CD4-positive, alpha-beta T cell treated with Interleukin-4 for 1 hour (primary cell): ENCODE measurements around the gene EDNRB.
"Not testable (repeated sequence)": the region's sequence is repeated elsewhere in the genome, so short reads cannot be mapped to it uniquely, and the experiment has no call there.

Experiments
- DNase-seq, 2 donors: peaks; one replicate each; pipeline ENCODE4 v3.0.0-alpha.2; 2020 to 2022

EDNRB gene

DNA sequence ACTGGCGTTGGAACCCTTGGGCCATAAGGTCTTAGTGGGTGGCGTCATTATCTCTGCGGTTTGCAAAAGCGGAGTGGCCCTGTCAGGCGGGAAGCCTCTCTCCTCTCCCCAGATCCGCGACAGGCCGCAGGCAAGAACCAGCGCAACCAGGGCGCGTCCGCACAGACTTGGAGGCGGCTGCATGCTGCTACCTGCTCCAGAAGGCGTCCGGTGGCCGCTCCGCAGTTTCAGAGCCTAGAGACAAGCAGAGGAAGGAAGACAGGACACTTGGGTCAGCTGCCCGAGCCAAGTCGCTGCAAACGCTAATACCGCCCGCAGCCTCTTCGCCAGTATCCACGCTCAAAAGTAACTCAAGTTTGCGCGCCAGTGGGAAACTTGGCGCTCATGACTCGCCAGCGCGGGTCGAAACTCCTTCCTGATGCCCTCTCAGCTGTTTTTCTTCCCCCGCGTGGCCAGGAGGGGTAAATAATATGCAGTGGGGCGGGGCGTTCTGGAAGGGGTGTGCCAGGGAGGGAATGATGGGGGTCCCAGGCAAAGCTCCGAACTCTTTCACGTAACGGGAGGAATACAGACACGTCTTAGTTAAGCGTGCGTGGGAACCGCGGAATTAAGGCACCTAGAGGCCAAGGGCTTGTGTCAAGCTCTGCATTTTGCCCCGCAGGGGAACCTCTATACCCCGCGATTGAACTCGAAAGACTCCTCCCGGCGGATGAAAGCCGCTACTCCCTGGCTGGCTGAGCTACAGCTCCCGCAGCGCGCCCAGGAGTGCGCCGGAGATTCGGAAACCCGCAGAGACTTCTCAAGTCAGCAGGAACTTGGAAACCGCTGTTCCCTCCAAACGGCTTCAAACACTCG is at the start of gene EDNRB:
EDNRB (minus strand) TSS at position 441 of the 855 bp plus-strand sequence; CDS start at position 183, 258 bp downstream.
- no peak for DNase-seq

DNA sequence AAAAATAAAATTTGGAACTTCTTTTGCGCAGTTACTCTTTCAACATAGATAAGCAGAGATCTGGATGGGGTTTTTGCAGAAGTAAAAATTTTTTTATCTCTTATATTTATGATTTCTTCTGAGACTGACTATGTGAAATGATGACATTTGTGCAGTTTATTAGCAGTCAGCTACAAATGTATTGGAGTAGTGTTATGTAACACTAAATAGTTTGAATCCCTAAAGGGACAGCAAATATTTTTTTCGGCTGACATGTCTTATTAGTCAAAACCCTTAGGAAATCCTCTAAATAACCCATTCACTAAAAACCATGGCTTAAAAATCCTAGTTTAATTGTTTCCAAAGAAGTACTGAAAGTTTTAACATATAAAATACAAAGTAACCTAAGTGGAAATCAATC is 48.0 kb upstream of the EDNRB start:
- DNase-seq = no peak

DNA sequence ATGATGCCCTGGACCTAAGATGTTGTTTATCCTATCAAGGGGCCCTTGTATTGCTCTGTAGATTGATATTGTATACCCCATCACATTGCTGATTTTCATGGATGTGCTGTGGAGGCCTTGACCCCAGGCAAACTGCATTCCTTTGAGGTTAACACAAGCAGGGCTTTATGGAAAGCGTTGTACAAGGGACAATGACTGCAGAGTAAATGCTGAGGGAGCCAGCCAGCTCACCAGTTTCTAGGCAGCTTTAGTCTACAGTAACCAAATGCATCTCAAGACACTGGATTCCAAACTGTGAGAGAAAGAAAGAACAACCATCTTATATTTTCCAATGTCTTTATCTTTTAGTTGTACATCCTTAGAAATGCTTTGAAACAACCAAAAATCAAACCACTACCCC is 34.1 kb upstream of the EDNRB start:
- no peak for DNase-seq

DNA sequence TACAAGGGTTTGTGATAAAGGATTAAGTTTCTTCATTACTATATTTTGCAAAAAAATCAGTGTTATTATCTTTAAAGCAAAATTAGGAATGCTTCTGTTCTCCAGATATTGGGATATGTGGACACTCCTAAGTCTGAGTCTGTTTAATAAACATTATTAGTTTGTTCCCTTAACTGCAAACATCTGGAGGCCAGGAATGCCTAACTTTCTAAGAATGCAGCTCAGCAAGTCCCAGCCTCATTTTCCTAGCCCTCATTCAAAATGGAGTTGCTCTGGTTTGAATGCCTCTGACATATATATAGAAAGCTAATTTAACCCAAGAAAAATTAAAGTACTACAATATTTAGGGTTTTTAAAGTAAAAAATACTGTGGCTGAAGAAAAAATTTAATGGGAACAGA is 33.6 kb upstream of the EDNRB start:
- no peak for DNase-seq

DNA sequence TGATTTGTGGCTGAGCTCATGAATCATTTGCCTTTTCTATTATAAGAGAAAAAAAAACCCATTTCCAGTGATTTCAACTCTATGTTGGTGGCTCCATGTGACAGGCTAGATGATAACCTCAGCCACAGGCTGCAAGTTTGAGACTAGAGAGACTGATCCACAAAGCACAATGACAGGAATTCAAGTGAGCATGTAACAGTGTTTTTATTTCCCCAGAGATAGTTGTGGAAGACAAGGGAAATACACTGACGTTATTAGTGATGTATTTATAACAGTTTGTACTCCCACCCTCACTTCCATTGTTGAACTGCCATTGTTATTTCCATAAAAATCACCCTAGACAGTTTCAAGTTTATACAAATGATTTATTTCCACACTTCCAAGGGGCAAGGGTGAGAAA is 27.9 kb upstream of the EDNRB start:
- no peak for DNase-seq

DNA sequence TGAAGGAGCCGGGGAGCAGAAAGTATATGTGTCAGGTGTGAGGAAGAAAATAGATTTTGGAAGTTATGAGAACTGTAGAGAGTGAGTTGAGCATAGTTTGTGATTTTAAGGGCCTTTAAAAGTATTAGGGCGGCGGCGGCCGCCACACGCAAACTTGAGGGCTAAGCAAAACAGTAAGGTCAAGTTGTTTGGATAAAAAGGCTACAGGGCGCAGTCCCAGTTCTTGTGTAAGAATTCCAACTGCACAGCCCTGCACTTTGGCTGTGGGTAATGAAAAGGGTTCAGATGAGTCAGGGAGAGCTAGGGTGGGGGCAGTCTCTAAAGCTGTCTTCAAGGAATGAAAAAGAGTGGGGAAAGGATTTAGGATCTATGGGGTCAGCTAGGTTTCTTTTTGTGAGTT is 16.4 kb upstream of the EDNRB start:
- not testable (repeated sequence) for DNase-seq

DNA sequence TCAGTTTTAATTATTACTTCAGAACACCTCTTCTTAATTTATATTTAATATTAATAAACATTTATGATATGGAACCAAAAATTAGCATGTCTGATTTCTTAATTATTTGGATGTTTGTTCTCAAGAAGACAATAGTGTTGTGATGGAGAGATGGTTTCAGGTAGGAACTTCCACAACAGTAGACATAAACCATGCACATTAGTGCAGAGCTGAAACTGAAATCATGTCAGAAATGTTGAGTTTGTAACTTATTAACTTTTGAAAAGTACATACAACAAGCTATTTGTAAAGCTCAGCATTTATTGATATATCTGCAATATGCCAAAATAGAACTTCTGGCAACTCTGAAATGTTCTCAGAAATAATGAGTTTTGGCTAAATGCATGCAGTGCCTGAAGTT is 11.8 kb upstream of the EDNRB start:
- no peak for DNase-seq

DNA sequence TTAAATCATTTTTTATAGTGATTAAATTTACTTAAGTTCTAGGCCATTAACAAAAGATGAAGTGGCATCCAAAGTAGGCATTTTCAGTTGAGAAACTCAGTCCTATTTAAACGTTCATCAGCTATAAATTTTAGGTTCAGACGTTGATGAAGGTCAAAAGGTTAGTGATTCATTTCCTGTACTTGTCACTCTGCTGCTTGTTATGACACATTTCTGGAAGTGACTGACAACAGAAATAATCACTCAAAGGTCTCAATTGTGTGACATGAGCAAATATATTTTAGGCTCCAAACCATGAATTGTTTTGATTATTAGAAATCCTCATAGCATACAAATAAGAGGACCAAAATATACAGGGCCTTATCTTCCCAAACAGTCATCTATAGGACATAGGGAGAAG is 10.3 kb upstream of the EDNRB start:
- no peak for DNase-seq

DNA sequence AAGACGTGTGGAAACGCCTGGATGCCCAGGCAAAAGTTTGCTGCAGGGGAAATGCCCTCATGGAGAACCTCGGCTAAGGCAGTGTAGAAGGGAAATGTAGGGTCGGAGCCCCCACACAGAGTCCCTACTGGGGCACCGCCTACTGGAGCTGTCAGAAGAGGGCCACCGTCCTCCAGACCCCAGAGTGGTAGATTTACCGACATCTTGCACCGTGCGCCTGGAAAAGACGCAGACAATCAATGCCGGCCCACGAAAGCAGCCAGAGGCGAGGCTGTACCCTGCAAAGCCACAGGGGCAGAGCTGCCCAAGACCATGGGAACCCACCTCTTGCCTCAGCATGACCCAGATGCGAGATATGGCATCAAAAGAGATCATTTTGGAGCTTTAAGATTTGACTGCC is 7.0 kb upstream of the EDNRB start:
- no peak for DNase-seq

DNA sequence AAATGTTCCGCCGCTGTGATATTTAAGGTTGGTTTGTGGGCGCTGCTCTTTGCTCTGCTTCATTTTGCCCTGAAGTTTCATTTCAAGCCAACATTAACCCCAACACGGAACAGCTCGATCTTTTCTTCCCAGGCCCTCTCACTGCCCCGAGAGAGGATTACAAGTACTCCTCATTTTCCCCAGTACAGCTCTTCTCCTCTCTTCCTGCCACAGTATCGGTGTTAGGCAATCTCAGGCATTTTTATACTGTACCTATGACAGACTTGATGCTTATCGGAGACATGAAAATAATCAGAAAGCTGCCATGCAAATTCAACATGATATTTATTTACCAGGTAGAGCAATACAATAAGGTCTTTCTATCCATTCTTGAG is 1.3 kb upstream of the EDNRB start:
- no peak for DNase-seq

DNA sequence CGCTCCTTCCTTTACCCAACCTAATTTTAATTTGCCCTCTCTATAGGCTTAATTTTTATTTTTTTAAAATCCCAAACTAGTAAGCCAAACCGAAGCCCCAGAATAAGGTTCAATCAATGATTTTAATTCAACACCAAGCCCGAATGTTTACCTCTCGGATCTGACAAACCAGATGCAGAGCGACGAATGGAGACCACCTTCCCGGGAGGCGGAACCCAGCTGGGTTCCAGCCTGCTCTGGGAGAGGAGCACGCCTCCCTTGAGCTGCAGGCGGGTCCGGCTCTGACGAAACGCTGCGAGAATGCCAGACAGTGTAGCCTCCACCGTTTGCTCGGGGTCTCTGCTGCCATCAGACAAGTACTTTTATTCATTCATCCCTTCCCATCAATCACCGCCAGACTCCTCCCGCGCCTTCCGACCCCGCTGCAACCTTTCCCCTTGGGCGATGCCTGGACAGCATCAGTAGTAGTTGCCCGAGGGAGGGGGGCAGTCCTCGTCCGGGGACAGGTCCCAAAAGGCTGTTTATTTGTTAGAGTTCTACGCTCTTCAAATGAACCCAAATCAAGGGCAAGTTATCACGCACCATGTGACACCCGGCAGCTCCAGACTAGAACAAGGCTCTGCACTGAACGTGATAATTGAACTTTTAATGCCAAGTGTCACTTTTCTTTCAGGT is 752 bp upstream of the EDNRB start:
- no peak for DNase-seq

DNA sequence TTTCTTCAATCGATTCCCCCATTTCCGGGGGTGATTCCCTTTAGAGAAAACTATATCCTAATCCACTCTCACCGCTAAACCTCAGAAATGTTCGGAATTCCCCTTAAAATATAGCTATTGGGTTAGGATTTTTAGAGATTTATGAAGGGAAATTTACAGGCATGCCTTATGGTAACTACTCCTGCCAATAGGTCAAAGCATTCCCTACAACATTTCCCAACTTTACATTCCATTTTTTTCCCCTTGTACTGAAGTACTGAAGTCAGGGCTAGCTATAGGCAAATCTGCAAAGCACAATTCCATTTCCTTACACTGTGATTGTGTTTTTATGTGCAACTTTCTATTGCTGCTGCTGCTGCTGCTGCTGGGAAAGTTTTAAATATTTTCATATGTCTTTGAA is 2.1 kb downstream of the EDNRB start:
- DNase-seq = no peak

DNA sequence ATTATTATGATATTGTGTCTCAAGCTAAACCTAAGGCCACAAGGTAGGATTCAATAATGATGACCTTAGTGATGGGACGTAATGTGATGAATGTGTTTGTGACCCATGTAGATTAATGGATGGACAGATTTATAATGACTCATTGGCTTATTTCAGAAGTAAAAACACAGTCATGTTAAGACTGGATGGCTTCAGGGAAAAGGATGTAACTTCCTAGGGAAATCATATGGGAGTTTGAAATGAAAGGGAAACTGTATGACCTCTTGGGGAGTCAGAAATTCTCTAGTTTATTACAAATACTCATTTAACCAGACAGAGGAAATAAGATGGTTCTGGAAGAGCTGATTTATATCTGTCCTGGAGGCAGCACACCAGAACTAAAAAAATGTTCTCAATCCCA is 2.9 kb downstream of the EDNRB start:
- DNase-seq = no peak

DNA sequence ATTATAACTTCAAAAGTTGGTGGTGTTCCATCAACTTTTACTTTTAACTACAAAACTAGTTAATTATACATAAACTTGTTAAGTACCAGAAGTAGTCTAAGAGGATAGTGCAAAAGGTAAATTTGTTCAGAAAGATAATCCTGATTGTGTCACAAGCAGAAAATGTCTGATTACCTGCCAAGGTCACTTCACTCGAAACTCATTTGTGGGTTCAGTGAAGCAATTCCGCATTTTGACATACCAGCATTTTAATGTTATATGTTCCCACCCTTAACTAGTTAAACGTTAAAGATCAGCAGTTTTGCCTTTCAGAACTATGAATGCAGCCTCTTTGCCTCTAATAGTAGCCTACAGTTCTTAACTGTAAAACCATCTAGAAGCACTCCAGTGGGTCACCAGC is 5.6 kb downstream of the EDNRB start:
- DNase-seq = no peak

DNA sequence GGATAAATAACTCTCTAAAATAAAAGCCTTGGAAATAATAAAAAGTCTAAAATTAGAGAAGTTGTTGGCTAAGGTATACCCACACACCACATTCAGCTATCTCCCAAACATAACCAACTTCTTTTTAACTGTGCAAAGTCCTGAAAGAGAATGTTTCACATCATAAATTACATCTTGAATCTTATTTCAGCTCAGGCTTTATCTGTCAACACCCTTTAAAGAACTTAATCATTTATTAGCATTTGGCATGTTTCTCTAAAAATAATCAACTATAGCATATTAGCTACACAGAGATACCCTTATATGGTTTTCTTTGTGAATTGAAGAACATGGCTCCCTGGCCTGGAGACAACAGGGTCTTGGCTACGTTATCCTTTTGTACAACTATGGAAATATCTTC is 6.9 kb downstream of the EDNRB start:
- no peak for DNase-seq

DNA sequence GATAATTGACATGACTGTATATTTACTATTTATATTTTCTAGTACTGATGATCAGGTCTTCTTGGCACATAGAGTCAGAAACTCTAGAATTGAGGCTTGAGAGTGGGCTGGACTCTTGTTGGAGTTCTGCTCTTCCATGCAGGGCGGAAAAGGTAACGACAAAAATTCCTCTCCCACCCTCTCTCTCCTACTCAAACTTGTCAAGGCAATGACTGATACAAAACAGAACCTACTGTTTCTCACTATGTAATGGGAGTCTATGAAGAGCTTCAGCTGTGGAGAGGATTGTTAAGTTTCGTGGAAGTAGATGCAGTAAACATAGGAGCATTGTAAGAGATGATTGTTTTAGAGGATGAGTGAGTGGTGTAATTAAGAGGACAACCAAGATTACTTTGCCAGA is 8.8 kb downstream of the EDNRB start:
- DNase-seq = no peak

DNA sequence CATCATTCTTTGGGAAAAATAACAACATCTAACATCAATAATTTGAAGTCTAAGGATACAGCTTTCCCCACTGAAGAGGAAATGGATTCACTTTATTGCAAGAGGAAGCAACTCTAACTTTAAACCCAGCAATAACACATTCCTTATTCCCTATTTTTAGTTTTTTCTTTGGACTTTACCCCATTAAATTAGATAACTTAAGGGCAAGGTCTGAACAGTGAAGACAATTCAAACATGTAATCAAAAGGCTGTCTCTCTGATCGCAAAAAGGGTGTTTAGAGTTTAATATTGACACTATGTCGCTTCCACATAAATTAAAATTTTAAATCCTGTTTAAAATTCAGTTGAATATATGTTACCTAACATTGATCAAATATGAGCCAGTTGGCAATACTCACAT is 10.1 kb downstream of the EDNRB start:
- DNase-seq = no peak

DNA sequence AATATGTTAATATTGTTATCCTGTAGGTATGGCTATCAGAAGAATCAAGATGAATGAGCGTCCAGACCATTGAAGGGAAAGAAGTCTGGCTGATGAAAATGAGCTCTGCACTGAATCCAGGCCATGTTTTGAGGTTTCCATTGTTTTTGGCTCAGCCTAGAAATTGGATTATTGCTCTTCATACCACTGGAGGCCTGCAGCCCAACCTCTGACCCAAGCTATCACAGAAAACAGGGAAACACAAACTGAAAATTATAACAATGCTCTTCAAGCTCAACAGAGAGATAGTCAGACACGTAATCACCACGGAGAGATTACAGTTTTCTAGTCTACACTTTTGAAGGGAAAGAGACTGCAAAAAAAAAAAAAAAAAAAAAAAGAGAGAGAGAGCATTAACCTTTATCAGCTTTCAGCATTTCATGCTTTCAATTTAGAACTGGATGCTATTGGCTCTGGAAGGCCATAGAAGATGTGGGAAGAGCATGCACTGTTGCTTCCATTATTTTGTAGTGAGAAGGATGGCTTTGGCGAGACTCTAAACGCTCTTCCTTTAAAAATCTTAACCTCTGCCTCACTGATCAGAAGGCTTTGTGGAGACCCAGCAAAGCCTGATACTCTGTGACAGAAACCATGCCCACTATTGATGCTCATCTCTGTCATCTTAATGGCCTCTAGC is 10.8 kb downstream of the EDNRB start:
- DNase-seq = no peak

DNA sequence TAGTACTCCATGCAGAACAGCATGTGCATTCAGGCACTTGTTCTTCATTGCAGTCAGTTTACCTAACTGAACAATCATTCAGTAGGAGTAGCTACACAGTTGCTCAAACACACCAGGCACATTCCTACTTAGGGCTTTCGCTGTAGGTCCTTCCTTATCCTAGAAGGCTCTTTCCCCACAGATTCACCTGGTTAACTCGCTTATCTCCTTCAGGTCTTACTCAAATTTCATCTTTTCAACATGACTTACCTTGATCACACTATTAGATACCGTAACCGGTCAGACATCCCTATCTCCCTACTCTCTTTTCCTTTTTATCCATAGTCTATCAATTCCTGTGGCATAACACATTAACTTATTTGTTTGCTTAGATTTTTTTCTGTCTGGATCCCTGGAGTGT is 14.6 kb downstream of the EDNRB start:
- no peak for DNase-seq

DNA sequence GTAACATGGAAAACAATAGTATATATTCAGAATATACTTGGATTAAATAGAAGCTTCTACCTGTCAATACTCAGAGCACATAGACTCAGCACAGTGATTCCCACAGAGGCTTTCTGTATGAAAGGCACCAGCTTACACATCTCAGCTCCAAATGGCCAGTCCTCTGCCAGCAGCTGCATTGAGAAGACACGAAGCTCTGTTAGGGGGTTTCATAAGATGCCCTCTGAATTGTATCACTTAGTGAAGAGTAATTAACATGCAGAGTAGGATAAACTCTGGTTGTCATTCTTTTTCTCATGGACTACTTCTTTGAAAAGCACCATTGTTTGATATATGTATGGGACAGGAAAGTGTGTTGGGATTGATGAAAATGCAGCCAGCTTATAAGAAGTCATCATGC is 15.2 kb downstream of the EDNRB start:
- no peak for DNase-seq

DNA sequence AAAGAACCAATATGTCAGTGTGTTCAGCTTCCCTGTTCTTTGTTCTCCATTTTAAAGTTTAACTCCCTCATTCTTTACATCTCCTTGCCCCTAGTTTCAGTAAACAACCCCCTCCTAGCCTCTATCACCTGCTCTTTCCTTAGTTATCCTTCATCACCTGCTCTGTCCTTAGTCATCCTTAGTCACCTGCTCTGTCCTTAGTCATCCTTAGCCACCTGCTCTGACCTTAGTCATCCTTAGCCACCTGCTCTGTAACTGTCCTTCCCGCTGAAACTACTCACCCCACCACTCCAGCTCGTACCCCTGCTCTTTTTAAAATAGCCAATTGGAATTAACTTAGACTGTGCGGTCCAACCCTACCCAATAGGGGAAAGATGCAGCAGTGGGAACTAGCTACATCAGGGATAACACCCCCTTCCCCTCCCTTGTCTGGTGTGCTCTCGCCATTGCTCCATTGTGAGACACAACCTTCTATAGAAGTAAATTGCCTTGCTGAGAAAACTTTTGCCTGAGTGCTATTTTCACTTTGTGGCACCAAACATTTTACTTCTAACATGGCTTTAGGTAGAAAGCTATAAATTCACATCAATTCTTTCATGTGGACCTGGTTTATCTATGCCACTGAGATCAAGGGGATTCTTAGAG is 16.2 kb downstream of the EDNRB start:
- no peak for DNase-seq

DNA sequence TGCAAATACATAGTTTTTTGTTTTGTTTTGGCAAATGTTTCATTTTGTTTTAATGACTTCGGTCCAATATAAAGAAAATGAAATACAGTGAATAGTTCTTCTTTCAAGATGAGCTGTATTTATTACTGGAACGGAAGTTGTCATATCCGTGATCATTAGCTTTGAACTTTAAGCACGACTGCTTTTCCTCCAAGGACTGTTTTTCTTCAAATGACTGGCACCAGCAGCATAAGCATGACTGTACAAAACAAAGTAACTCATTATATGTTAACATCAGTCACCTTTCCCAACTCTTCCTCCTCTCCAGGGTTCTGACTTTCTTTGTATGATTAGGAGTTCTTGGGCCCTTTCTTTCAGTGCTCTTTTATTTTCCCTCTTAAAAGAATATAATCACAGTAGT is 20.5 kb downstream of the EDNRB start:
- no peak for DNase-seq

DNA sequence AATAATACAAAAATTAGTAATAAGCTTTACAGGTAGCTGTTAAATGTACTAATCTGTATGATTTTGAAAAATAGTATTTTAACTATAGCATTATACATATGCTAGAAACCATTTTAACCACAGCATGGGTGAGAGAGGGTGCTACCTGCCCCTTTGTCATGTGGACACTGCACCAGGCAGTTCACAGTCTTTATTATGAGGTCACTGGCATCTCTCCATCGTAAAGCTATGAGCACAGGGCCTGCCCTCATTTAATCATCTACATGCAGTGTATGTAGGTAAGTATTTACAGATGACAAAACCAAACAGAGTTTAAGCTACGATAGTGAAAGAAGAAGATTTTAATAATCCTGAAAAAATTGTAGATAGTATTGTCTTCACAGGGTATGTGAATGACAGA is 21.7 kb downstream of the EDNRB start:
- DNase-seq = no peak

DNA sequence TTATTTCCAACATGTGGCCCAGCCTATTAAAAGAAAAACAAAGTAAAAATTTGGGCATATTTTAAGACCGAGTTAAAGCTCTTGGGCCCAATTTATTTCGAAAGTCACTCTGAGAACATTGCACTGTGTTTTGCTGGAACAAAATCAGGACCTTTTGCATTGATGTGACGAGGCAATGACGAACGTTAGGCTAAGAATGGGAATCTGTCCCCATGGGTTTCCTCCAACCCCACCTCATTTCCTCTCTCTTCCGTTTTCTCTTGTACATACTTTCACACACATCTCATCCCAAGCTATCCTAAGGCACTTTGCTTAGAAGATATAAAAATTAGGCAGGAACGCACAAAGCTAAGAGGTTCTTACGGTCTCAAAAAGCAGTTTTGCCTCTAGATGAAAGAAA is 22.1 kb downstream of the EDNRB start:
- DNase-seq = no peak
